ENCODE results near the gene IFNG. TPM values are rescaled to one million over a fixed set of nuclear protein-coding genes. Genes with fewer than 3 reads are reported as not detected.

Gene IFNG
- total RNA-seq, 1 donor, result not detected

GRCh38 chr12:68148261-68148951, 11.1 kb downstream of the IFNG start:
- no peak overlapping the region for H2AFZ ChIP-seq (ENCODE audit: low read length)

GRCh38 chr12:68140556-68140955, 19.0 kb downstream of the IFNG start:
- no peak for DNase-seq (ENCODE audit: insufficient read length, low spot score, missing footprints)
- Histone ChIP-seq H2AFZ (ENCODE audit: low read length) (no peak overlapping the region), H4K20me1 (ENCODE audit: insufficient read depth, low read length) (no peaks in the 10 kb centered on the region), H3K36me3 (ENCODE audit: insufficient read depth, low read length) (no peaks in the 10 kb centered on the region), H3K4me2 (ENCODE audit: insufficient read depth, low read length) (no peak overlapping the region), H3K9me3 (ENCODE audit: low read depth, low read length) (no peaks in the 10 kb centered on the region), H3K79me2 (ENCODE audit: insufficient read depth, low read length) (no peaks in the 10 kb centered on the region), H3K27ac (ENCODE audit: low read depth, low read length) (no peak overlapping the region), H3K4me3 (ENCODE audit: insufficient read depth, low read length) (no peak overlapping the region), H3K4me1 (ENCODE audit: insufficient read depth, low read length) (no peaks in the 10 kb centered on the region), H3K27me3 (ENCODE audit: insufficient read depth, low read length) (peaks cover 7% of the 10 kb centered on the region)
- no peak for TF ChIP-seq CTCF (IDR thresholded peaks at IDR 0.05; ENCODE audit: extremely low read depth, low read depth, low read length)

More at GRCh38 chr12:68148261-68148951, 11.1 kb downstream of the IFNG start:
- no peak overlapping the region for H3K27ac ChIP-seq (ENCODE audit: low read depth, low read length)
- no peaks in the 10 kb centered on the region for H3K9me3 ChIP-seq (ENCODE audit: low read depth, low read length)
- peaks cover 12% of the 10 kb centered on the region for H3K27me3 ChIP-seq (ENCODE audit: insufficient read depth, low read length)
- H3K4me1 ChIP-seq (ENCODE audit: insufficient read depth, low read length), result no peaks in the 10 kb centered on the region
- H3K4me3 ChIP-seq (ENCODE audit: insufficient read depth, low read length), result no peak overlapping the region
- no peaks in the 10 kb centered on the region for H4K20me1 ChIP-seq (ENCODE audit: insufficient read depth, low read length)
- no peak for DNase-seq (ENCODE audit: insufficient read length, low spot score, missing footprints)
- no peaks in the 10 kb centered on the region for H3K36me3 ChIP-seq (ENCODE audit: insufficient read depth, low read length)
- no peak overlapping the region for H3K4me2 ChIP-seq (ENCODE audit: insufficient read depth, low read length)
- H3K79me2 ChIP-seq (ENCODE audit: insufficient read depth, low read length), result no peaks in the 10 kb centered on the region
- no peak for TF ChIP-seq CTCF (IDR thresholded peaks at IDR 0.05; ENCODE audit: extremely low read depth, low read depth, low read length)

- Histone ChIP-seq H3K9me3 (ENCODE audit: low read depth, low read length) (no peaks in the 10 kb centered on the region), H3K4me3 (ENCODE audit: insufficient read depth, low read length) (no peak overlapping the region), H3K4me2 (ENCODE audit: insufficient read depth, low read length) (no peak overlapping the region), H3K79me2 (ENCODE audit: insufficient read depth, low read length) (no peaks in the 10 kb centered on the region), H2AFZ (ENCODE audit: low read length) (no peak overlapping the region), H3K27me3 (ENCODE audit: insufficient read depth, low read length) (peaks cover 7% of the 10 kb centered on the region), H4K20me1 (ENCODE audit: insufficient read depth, low read length) (no peaks in the 10 kb centered on the region), H3K27ac (ENCODE audit: low read depth, low read length) (no peak overlapping the region), H3K4me1 (ENCODE audit: insufficient read depth, low read length) (no peaks in the 10 kb centered on the region), H3K36me3 (ENCODE audit: insufficient read depth, low read length) (no peaks in the 10 kb centered on the region)
- TF ChIP-seq CTCF (IDR thresholded peaks at IDR 0.05; ENCODE audit: extremely low read depth, low read depth, low read length), result no peak
- no peak for DNase-seq (ENCODE audit: insufficient read length, low spot score, missing footprints)
Measured at GRCh38 chr12:68139941-68140340, 19.6 kb downstream of the IFNG start.

GRCh38 chr12:68139001-68139400, 20.5 kb downstream of the IFNG start:
- H3K9me3 ChIP-seq (ENCODE audit: low read depth, low read length), result no peaks in the 10 kb centered on the region
- no peaks in the 10 kb centered on the region for H4K20me1 ChIP-seq (ENCODE audit: insufficient read depth, low read length)
- H2AFZ ChIP-seq (ENCODE audit: low read length), result no peak overlapping the region
- H3K27me3 ChIP-seq (ENCODE audit: insufficient read depth, low read length), result peaks cover 7% of the 10 kb centered on the region
- H3K27ac ChIP-seq (ENCODE audit: low read depth, low read length), result no peak overlapping the region
- no peaks in the 10 kb centered on the region for H3K36me3 ChIP-seq (ENCODE audit: insufficient read depth, low read length)
- no peak overlapping the region for H3K4me2 ChIP-seq (ENCODE audit: insufficient read depth, low read length)
- H3K79me2 ChIP-seq (ENCODE audit: insufficient read depth, low read length), result no peaks in the 10 kb centered on the region
- H3K4me3 ChIP-seq (ENCODE audit: insufficient read depth, low read length), result no peak overlapping the region
- no peak for DNase-seq (ENCODE audit: insufficient read length, low spot score, missing footprints)
- TF ChIP-seq CTCF (IDR thresholded peaks at IDR 0.05; ENCODE audit: extremely low read depth, low read depth, low read length), result no peak
- no peaks in the 10 kb centered on the region for H3K4me1 ChIP-seq (ENCODE audit: insufficient read depth, low read length)
